ENCODE measurements around the gene TRDMT1. TPM values are rescaled to one million over a fixed set of nuclear protein-coding genes. Genes with fewer than 3 reads are reported as not detected.

The TRDMT1 gene
- total and polyA plus RNA-seq, 4 donors, result 2.5 to 25.9 (median 6.5) TPM

DNA sequence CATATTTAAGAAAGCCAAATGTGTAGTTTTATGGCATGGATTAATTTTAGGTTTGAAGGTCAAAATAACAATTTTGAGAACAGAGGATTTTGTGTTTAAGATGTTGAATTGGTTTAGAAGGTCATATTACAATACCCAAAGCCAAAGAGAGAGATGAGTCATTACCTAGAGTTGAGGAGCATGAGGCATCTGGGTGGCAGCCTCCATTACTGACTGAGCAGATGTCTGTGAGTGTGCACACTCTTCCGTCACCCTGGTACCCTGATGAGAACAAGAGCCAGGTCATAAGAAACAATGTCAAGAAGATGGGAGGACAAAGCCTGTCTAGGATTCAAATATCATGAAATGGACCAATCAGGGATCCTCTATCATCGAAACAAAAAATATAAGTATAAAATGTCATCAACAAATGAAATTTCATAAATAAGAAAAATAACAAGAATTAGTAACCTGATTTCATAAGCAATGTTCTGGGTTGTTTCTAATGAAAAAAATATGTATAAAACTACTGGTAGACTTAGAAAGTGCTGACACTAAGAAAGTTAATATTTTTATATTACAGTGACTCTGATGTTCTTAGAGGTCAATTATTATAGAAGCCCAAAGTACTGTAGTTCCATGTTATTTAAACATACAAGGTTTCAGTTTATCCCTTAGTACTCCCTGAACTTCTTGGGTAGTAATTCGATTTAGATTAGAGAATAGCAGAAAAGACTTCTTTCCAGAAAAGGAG lies 91.8 kb downstream of the TRDMT1 start:
- Histone ChIP-seq H3K36me3 (ENCODE audit: control insufficient read depth in 4 of 4, insufficient read depth in 4 of 4, low read length in 4 of 4) (no peaks in the 10 kb centered on the region), H3K27me3 (ENCODE audit: control insufficient read depth in 3 of 3, insufficient read depth in 3 of 3, low read length in 2 of 3) (no peaks in the 10 kb centered on the region), H3K4me3 (no peak overlapping the region), H3K9me3 (ENCODE audit: control insufficient read depth in 4 of 4, insufficient read depth in 3 of 4, low read length in 3 of 4) (no peaks in the 10 kb centered on the region), H3K27ac (ENCODE audit: low read depth in 1 of 2, low read length in 1 of 2) (no peak overlapping the region), H3K9ac (ENCODE audit: insufficient read depth in 1 of 2, low read length in 2 of 2) (no peak overlapping the region), H3K4me1 (ENCODE audit: control insufficient read depth in 5 of 5, insufficient read depth in 5 of 5, low read length in 5 of 5) (peaks cover 0 to 13% (median 0%) of the 10 kb centered on the region in 5 donors)
- TF ChIP-seq, protein P1, sequence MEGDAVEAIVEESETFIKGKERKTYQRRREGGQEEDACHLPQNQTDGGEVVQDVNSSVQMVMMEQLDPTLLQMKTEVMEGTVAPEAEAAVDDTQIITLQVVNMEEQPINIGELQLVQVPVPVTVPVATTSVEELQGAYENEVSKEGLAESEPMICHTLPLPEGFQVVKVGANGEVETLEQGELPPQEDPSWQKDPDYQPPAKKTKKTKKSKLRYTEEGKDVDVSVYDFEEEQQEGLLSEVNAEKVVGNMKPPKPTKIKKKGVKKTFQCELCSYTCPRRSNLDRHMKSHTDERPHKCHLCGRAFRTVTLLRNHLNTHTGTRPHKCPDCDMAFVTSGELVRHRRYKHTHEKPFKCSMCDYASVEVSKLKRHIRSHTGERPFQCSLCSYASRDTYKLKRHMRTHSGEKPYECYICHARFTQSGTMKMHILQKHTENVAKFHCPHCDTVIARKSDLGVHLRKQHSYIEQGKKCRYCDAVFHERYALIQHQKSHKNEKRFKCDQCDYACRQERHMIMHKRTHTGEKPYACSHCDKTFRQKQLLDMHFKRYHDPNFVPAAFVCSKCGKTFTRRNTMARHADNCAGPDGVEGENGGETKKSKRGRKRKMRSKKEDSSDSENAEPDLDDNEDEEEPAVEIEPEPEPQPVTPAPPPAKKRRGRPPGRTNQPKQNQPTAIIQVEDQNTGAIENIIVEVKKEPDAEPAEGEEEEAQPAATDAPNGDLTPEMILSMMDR (IDR thresholded peaks at IDR 0.05; ENCODE audit: control extremely low read depth, extremely low read depth), result no peak
- 96 to 98% methylated on average over 3 of the region's 3 CpGs for WGBS, 2 donors
- no peak for ATAC-seq (ENCODE audit: insufficient read depth, low FRiP score)
- DNase-seq, result no peak

DNA sequence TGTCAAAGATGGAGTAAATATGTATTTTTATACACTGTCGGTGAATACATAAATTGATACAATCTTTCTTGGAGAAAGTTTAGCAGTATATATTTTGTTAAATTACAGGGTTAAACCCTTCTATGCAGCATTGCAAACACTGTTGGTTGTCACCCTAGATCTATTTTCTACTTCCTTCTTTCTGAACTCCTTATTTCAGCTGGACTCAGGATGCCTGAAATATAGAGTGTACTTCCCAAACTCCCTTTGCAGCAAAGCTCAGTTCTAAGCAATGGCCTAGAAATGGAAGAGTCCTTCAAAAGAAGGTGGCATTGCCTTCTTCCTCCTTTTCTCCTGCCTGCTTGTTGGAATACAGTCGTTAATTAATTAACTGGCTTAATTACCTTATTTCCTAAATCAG lies 92.4 kb downstream of the TRDMT1 start:
- no peaks in the 10 kb centered on the region for H3K36me3 ChIP-seq (ENCODE audit: control insufficient read depth in 4 of 4, insufficient read depth in 4 of 4, low read length in 4 of 4)
- H3K4me1 ChIP-seq (ENCODE audit: control insufficient read depth in 5 of 5, insufficient read depth in 5 of 5, low read length in 5 of 5), result peaks cover 0 to 7% (median 0%) of the 10 kb centered on the region in 5 donors
- H3K9ac ChIP-seq (ENCODE audit: insufficient read depth in 1 of 2, low read length in 2 of 2), result no peak overlapping the region
- H3K9me3 ChIP-seq (ENCODE audit: control insufficient read depth in 4 of 4, insufficient read depth in 3 of 4, low read length in 3 of 4), result no peaks in the 10 kb centered on the region
- no peak overlapping the region for H3K4me3 ChIP-seq
- H3K27ac ChIP-seq (ENCODE audit: low read depth in 1 of 2, low read length in 1 of 2), result no peak overlapping the region
- H3K27me3 ChIP-seq (ENCODE audit: control insufficient read depth in 3 of 3, insufficient read depth in 3 of 3, low read length in 2 of 3), result no peaks in the 10 kb centered on the region
- TF ChIP-seq, protein P1 (IDR thresholded peaks at IDR 0.05; ENCODE audit: control extremely low read depth, extremely low read depth), result no peak
- DNase-seq, result no peak
- ATAC-seq (ENCODE audit: insufficient read depth, low FRiP score), result no peak
- 92 to 96% methylated on average over 2 of the region's 2 CpGs for WGBS, 2 donors

DNA sequence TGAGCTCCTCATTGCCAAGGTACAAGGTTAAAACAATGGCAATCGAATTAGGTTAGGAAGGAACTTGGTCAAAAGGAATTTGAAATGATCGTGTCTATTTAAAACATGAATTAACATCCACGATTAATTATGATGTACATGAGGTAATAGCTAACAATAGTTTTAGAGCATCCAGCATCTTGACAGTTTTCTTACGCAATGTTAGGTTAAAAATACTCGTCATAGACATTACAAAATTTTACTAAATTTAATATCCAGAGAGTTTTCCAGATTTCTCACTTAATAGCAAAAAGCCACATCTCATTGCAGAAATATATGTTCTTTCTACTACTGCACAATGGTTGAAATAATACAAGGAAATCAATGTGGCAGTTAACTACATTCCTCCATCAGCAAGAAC lies 94.5 kb downstream of the TRDMT1 start:
- ATAC-seq (ENCODE audit: insufficient read depth, low FRiP score), result no peak
- no peak overlapping the region for H3K4me3 ChIP-seq
- H3K9me3 ChIP-seq (ENCODE audit: control insufficient read depth in 4 of 4, insufficient read depth in 3 of 4, low read length in 3 of 4), result no peaks in the 10 kb centered on the region
- H3K27me3 ChIP-seq (ENCODE audit: control insufficient read depth in 3 of 3, insufficient read depth in 3 of 3, low read length in 2 of 3), result no peaks in the 10 kb centered on the region
- no peak overlapping the region for H3K9ac ChIP-seq (ENCODE audit: insufficient read depth in 1 of 2, low read length in 2 of 2)
- peaks cover 0 to 3% (median 0%) of the 10 kb centered on the region in 5 donors for H3K4me1 ChIP-seq (ENCODE audit: control insufficient read depth in 5 of 5, insufficient read depth in 5 of 5, low read length in 5 of 5)
- DNase-seq, result no peak
- no peak overlapping the region for H3K27ac ChIP-seq (ENCODE audit: low read depth in 1 of 2, low read length in 1 of 2)
- TF ChIP-seq, protein P1 (IDR thresholded peaks at IDR 0.05; ENCODE audit: control extremely low read depth, extremely low read depth), result no peak
- WGBS, 2 donors, result 64 to 74% methylated on average over 5 of the region's 5 CpGs
- H3K36me3 ChIP-seq (ENCODE audit: control insufficient read depth in 4 of 4, insufficient read depth in 4 of 4, low read length in 4 of 4), result no peaks in the 10 kb centered on the region

DNA sequence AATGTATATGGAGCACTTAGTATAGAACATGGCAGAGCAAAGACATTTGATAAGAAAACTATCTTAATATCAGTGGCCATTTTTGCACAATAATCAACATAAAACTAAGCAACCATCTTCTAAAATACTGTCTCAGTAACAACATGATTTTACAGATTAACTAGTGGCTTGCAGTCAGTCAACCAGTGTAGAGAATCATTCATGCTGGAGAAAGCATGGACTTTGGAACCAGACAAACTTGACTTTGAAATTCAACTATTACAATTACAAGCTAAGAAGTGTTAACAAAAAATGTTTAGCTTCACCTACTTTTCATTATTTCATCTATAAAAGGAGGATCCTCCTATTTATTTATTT lies 99.6 kb downstream of the TRDMT1 start:
- Histone ChIP-seq H3K9ac (ENCODE audit: insufficient read depth in 1 of 2, low read length in 2 of 2) (no peak overlapping the region), H3K27ac (ENCODE audit: low read depth in 1 of 2, low read length in 1 of 2) (no peak overlapping the region)
- no peak for ATAC-seq (ENCODE audit: insufficient read depth, low FRiP score)

More for the DNA sequence above, 99.6 kb downstream of the TRDMT1 start:
- TF ChIP-seq, protein P1 (IDR thresholded peaks at IDR 0.05; ENCODE audit: control extremely low read depth, extremely low read depth), result no peak
- DNase-seq, result no peak
- H3K36me3 ChIP-seq (ENCODE audit: control insufficient read depth in 4 of 4, insufficient read depth in 4 of 4, low read length in 4 of 4), result no peaks in the 10 kb centered on the region
- H3K27me3 ChIP-seq (ENCODE audit: control insufficient read depth in 3 of 3, insufficient read depth in 3 of 3, low read length in 2 of 3), result no peaks in the 10 kb centered on the region
- no peaks in the 10 kb centered on the region for H3K9me3 ChIP-seq (ENCODE audit: control insufficient read depth in 4 of 4, insufficient read depth in 3 of 4, low read length in 3 of 4)
- H3K4me1 ChIP-seq (ENCODE audit: control insufficient read depth in 5 of 5, insufficient read depth in 5 of 5, low read length in 5 of 5), result peaks cover 0 to 3% (median 0%) of the 10 kb centered on the region in 5 donors
- no peak overlapping the region for H3K4me3 ChIP-seq

Data from lung (tissue), 12 donors.